ENCODE measurements around the gene UMODL1. TPM values are rescaled to one million over a fixed set of nuclear protein-coding genes. Genes with fewer than 3 reads are reported as not detected.

Gene UMODL1
- total and polyA plus RNA-seq, 2 donors (not counting 3 experiments of a cell fraction or from before 2014, with no cell fraction given) = not detected

- no peak overlapping the region for H3K4me3 ChIP-seq (replicated peaks in 1 of 3; ENCODE audit: insufficient read depth in 1 of 3, low read depth in 1 of 3, low read length in 3 of 3)
- no peak overlapping the region for H3K27ac ChIP-seq (ENCODE audit: insufficient read depth, low read depth, low read length)
- BruUV-seq (replicated peaks) = no TSS peak
- H3K79me2 ChIP-seq (ENCODE audit: control insufficient read depth, insufficient read depth, low read length) = no peaks in the 10 kb centered on the region
- ChIA-PET CTCF (interaction anchor here (0.8 to 1.7 kb wide), 3 partner anchors 79 to 222 kb away, joined by 3 to 5 read pairs (median 3); no protein-coding TSS in a partner anchor), POLR2A (no interaction called here)
- peaks cover 0 to 2% of the 10 kb centered on the region in 2 experiments for H3K27me3 ChIP-seq (ENCODE audit: control insufficient read depth in 2 of 2, insufficient read depth in 2 of 2, low read length in 2 of 2)
- FAIRE-seq = no peak
- H2AFZ ChIP-seq (ENCODE audit: low read depth, low read length) = no peak overlapping the region
- TF ChIP-seq FOS (IDR thresholded peaks at IDR 0.05; ENCODE audit: borderline replicate concordance, insufficient read depth, low read length) (no peak), POLR2AphosphoS5 (IDR thresholded peaks at IDR 0.05; ENCODE audit: insufficient read depth, low read depth, low read length) (no peak), GATA2 (IDR thresholded peaks at IDR 0.05; ENCODE audit: insufficient read depth, insufficient read length, low read depth, low read length) (no peak), CTCF (IDR thresholded peaks at IDR 0.05; ENCODE audit: extremely low read depth in 1 of 2, insufficient read depth in 1 of 2, low read depth in 1 of 2, low read length in 2 of 2) (no peak), EZH2 (IDR thresholded peaks at IDR 0.05; ENCODE audit: borderline replicate concordance, low read depth, low read length, severe bottlenecking) (no peak), POLR2A (IDR thresholded peaks at IDR 0.05; ENCODE audit: low read depth, low read length) (no peak), JUN (IDR thresholded peaks at IDR 0.05; ENCODE audit: borderline replicate concordance, insufficient read depth, insufficient read length, low read depth) (no peak)
- no peak for DNase-seq (ENCODE audit: low read depth, low spot score)
- no peaks in the 10 kb centered on the region for H3K9me1 ChIP-seq (replicated peaks; ENCODE audit: control insufficient read depth, extremely low read depth, insufficient read depth, low read length)
- intact Hi-C loops (cut with micrococcal nuclease) = no loop called here
- H4K20me1 ChIP-seq (replicated peaks; ENCODE audit: control insufficient read depth, extremely low read depth, insufficient read depth, low read length) = no peaks in the 10 kb centered on the region
- H3K9ac ChIP-seq (replicated peaks; ENCODE audit: extremely low read depth, insufficient read depth, low read length) = no peak overlapping the region
- dilution Hi-C loops (cut with MboI; ENCODE audit: extremely low pct_ligation_motif_present, low sequenced_read_pairs) = no loop called here
- no peaks in the 10 kb centered on the region for H3K36me3 ChIP-seq (ENCODE audit: control insufficient read depth in 2 of 2, extremely low read depth in 1 of 2, insufficient read depth in 2 of 2, low read length in 2 of 2)
- H3K9me3 ChIP-seq (replicated peaks; ENCODE audit: control insufficient read depth, insufficient read depth, low read length) = no peaks in the 10 kb centered on the region
- peaks cover 5% of the 10 kb centered on the region for H3K4me1 ChIP-seq (ENCODE audit: control insufficient read depth, extremely low read depth, insufficient read depth, low read length)
- no peak overlapping the region for H3K4me2 ChIP-seq (ENCODE audit: insufficient read depth, low read length)
Measured at GRCh38 chr21:42038826-42039425, 32.2 kb upstream of the UMODL1 start.

All from endothelial cell of umbilical vein (primary cell).